Thyroid gland (tissue), 4 donors: ENCODE measurements around the gene DGKD.

Experiments
- POLR2A ChIP-seq, 2 donors: fragments of 450-650 bp; IDR thresholded peaks; one replicate each; pipeline ENCODE4 v1.6.1; 2017; ENCODE audit warnings: antibody characterized with exemption in 2 of 2, mild to moderate bottlenecking in 2 of 2, moderate library complexity in 1 of 2
- TF ChIP-seq, protein P1 (sequence below), 6 experiments: fragments of 200-600 bp in 3 of 6; fragments of 450-650 bp in 3 of 6; sonication (generic) in 3 of 6; IDR thresholded peaks; one replicate each; pipeline ENCODE4 v1.5.1; 2016 to 2019; ENCODE audit warnings: antibody characterized with exemption in 6 of 6, mild to moderate bottlenecking in 2 of 6, inconsistent platforms in 1 of 6, moderate library complexity in 1 of 6

DNA sequence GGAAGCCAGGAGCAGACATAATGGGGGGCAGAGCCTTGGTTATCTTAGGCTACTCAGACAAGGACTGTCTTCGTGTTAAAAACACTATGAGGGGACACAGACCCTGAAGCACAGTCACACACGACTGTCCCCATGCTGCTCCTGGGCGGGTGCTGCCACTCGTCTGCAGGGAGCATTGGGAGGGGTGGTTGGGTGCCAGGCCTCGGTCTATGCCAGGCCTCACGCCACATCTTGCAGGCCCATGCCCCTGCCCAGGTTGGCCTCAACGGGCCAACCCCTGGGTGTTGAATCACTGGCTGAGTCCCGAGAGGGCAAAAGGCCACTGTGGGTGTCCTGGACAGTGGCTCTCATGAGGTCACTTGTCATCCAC, 114.4 kb downstream of the DGKD start:
- TF ChIP-seq, protein P1, sequence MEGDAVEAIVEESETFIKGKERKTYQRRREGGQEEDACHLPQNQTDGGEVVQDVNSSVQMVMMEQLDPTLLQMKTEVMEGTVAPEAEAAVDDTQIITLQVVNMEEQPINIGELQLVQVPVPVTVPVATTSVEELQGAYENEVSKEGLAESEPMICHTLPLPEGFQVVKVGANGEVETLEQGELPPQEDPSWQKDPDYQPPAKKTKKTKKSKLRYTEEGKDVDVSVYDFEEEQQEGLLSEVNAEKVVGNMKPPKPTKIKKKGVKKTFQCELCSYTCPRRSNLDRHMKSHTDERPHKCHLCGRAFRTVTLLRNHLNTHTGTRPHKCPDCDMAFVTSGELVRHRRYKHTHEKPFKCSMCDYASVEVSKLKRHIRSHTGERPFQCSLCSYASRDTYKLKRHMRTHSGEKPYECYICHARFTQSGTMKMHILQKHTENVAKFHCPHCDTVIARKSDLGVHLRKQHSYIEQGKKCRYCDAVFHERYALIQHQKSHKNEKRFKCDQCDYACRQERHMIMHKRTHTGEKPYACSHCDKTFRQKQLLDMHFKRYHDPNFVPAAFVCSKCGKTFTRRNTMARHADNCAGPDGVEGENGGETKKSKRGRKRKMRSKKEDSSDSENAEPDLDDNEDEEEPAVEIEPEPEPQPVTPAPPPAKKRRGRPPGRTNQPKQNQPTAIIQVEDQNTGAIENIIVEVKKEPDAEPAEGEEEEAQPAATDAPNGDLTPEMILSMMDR (IDR thresholded peaks at IDR 0.05) = no peak
- TF ChIP-seq POLR2A (IDR thresholded peaks at IDR 0.05) = no peak
